Aorta (tissue), 5 donors: ENCODE results near the gene CMC1. TPM values are rescaled to one million over a fixed set of nuclear protein-coding genes. Genes with fewer than 3 reads are reported as not detected.

ENCODE experiments used
- ATAC-seq: fragments of 200-7000 bp; cut with Tn5 transposase; one replicate; pipeline ENCODE4 v1.9.1; 2022; ENCODE audit warnings: moderate library complexity; ENCODE audit not compliant: low FRiP score
- DNase-seq, 2 donors: peaks; one replicate each; pipeline ENCODE4 v3.0.0-alpha.2; 2020
- H3K27ac ChIP-seq, 2 donors: one replicate each; pipeline ENCODE4 v1.5.1; 2013; ENCODE audit warnings: low read length in 2 of 2, mild to moderate bottlenecking in 2 of 2, moderate library complexity in 2 of 2, control low read depth in 1 of 2, inconsistent platforms in 1 of 2, low read depth in 1 of 2
- H3K27me3 ChIP-seq, 2 donors: one replicate each; pipeline ENCODE4 v1.6.1; 2013; ENCODE audit warnings: control low read depth in 1 of 2, low read length in 1 of 2, mild to moderate bottlenecking in 1 of 2, moderate library complexity in 1 of 2; ENCODE audit not compliant: insufficient read depth in 2 of 2, control insufficient read depth in 1 of 2
- H3K36me3 ChIP-seq, 2 donors: one replicate each; pipeline ENCODE4 v1.6.1; 2013; ENCODE audit warnings: control low read depth in 1 of 2, low read length in 1 of 2, mild to moderate bottlenecking in 1 of 2; ENCODE audit not compliant: insufficient read depth in 2 of 2, control insufficient read depth in 1 of 2
- H3K4me1 ChIP-seq, 2 donors: one replicate each; pipeline ENCODE4 v1.6.1; 2013; ENCODE audit warnings: low read length in 2 of 2, control low read depth in 1 of 2, mild to moderate bottlenecking in 1 of 2, moderate library complexity in 1 of 2; ENCODE audit not compliant: insufficient read depth in 2 of 2, control insufficient read depth in 1 of 2
- H3K4me3 ChIP-seq, 2 donors: one replicate each; pipeline ENCODE4 v1.5.1; 2013; ENCODE audit warnings: low read length in 2 of 2, control low read depth in 1 of 2, mild to moderate bottlenecking in 1 of 2
- H3K9me3 ChIP-seq: one replicate; pipeline ENCODE4 v1.6.1; 2013; ENCODE audit warnings: mild to moderate bottlenecking, low read length; ENCODE audit not compliant: control insufficient read depth
- WGBS, 2 donors: extraction: QIAGEN DNeasy Blood & Tissue Kit; methylation state at CpG; one replicate each; pipeline ENCODE4 v1.1.7; 2013; 5-methylcytosine and 5-hydroxymethylcytosine counted together
- intact Hi-C, 2 donors: fragments of 100-400 bp; cut with DNase I; formaldehyde crosslinking; loops; one replicate each; pipeline versions ENCODE4 v1.14.2 to v1.15.0; 2022
- polyA plus RNA-seq, 2 donors: library from polyadenylated mRNA; stranded (reverse); fragments of 200-250 nt; gene quantifications; one replicate each; pipeline ENCODE4 v1.2.3, GENCODE V29; 2013
- total RNA-seq, 2 donors: library from RNA; stranded (reverse); fragmentation: NEBNext Ultra II Directional; extraction: Animal tissue kit (Norgen Biotek cat#: 25700); gene quantifications; one replicate each; pipeline ENCODE4 v1.2.1, GENCODE V29; 2021
- donor health status: healthy with polysubstance abuse.
- donor health status: Bipolar disorder and iron deficiency.
- donor health status: DM: no; HTN: no; CAD: no.
- donor health status: DM: no; HTN: no; CAD: no.
- donor health status: DM: yes; HTN: yes; CAD: no.

CMC1 gene
- total and polyA plus RNA-seq, 4 donors: 16.0 to 69.9 (median 20.1) TPM

GRCh38 chr3:28328188-28329151 is 87.1 kb downstream of the CMC1 start:
- no peaks in the 10 kb centered on the region for H3K27me3 ChIP-seq
- H3K36me3 ChIP-seq: peaks cover 0 to 2% of the 10 kb centered on the region in 2 donors
- no peak for ATAC-seq
- DNase-seq: no peak
- H3K27ac ChIP-seq: no peak overlapping the region
- intact Hi-C loops: no loop called here
- no peak overlapping the region for H3K4me3 ChIP-seq
- 78% methylated on average over 4 of the region's 4 CpGs for WGBS, 2 donors
- H3K9me3 ChIP-seq: no peaks in the 10 kb centered on the region
- H3K4me1 ChIP-seq: peaks cover 0 to 2% of the 10 kb centered on the region in 2 donors

GRCh38 chr3:28334552-28334951 is 93.1 kb downstream of the CMC1 start:
- no peaks in the 10 kb centered on the region for H3K27me3 ChIP-seq
- no peak overlapping the region for H3K27ac ChIP-seq
- peaks cover 0 to 4% of the 10 kb centered on the region in 2 donors for H3K36me3 ChIP-seq
- no peak overlapping the region for H3K4me3 ChIP-seq
- no peaks in the 10 kb centered on the region for H3K9me3 ChIP-seq
- intact Hi-C loops: no loop called here
- DNase-seq: no peak
- H3K4me1 ChIP-seq: no peaks in the 10 kb centered on the region
- no peak for ATAC-seq

- Histone ChIP-seq H3K36me3 (peaks cover 0 to 4% of the 10 kb centered on the region in 2 donors), H3K27me3 (no peaks in the 10 kb centered on the region), H3K4me1 (no peaks in the 10 kb centered on the region), H3K27ac (no peak overlapping the region), H3K9me3 (no peaks in the 10 kb centered on the region), H3K4me3 (no peak overlapping the region)
- 44 to 49% methylated on average over 2 of the region's 2 CpGs for WGBS, 2 donors
- DNase-seq: no peak
- intact Hi-C loops: no loop called here
- ATAC-seq: no peak
These were observed 93.8 kb downstream of the CMC1 start for GRCh38 chr3:28335246-28335645.

GRCh38 chr3:28337230-28337629 is 95.8 kb downstream of the CMC1 start:
- no peak overlapping the region for H3K27ac ChIP-seq
- peaks cover 0 to 4% of the 10 kb centered on the region in 2 donors for H3K36me3 ChIP-seq
- H3K9me3 ChIP-seq: no peaks in the 10 kb centered on the region
- no peak overlapping the region for H3K4me3 ChIP-seq
- intact Hi-C loops: no loop called here
- no peaks in the 10 kb centered on the region for H3K4me1 ChIP-seq
- H3K27me3 ChIP-seq: no peaks in the 10 kb centered on the region
- ATAC-seq: no peak
- DNase-seq: no peak

- Histone ChIP-seq H3K4me3 (no peak overlapping the region), H3K9me3 (no peaks in the 10 kb centered on the region), H3K36me3 (no peaks in the 10 kb centered on the region), H3K4me1 (peaks cover 0 to 2% of the 10 kb centered on the region in 2 donors), H3K27me3 (no peaks in the 10 kb centered on the region), H3K27ac (no peak overlapping the region)
- DNase-seq (no peak), ATAC-seq (no peak)
- intact Hi-C loops: no loop called here
These were observed 101.7 kb downstream of the CMC1 start for GRCh38 chr3:28343144-28343543.

- H3K36me3 ChIP-seq: no peaks in the 10 kb centered on the region
- no peaks in the 10 kb centered on the region for H3K9me3 ChIP-seq
- intact Hi-C loops: no loop called here
- ATAC-seq: no peak
- no peaks in the 10 kb centered on the region for H3K27me3 ChIP-seq
- peaks cover 0 to 2% of the 10 kb centered on the region in 2 donors for H3K4me1 ChIP-seq
- 97% methylated on average over 1 of the region's 1 CpG for WGBS, 2 donors
- H3K27ac ChIP-seq: no peak overlapping the region
- H3K4me3 ChIP-seq: no peak overlapping the region
- no peak for DNase-seq
These were observed 104.3 kb downstream of the CMC1 start for GRCh38 chr3:28345690-28346089.

GRCh38 chr3:28347374-28348264 is 106.2 kb downstream of the CMC1 start:
- ATAC-seq (peak; percentile 30), DNase-seq (no peak)
- Histone ChIP-seq H3K4me1 (peaks cover 0 to 2% of the 10 kb centered on the region in 2 donors), H3K27me3 (no peaks in the 10 kb centered on the region), H3K27ac (peak overlapping the region; percentile 88 to 97), H3K36me3 (peaks cover 0 to 2% of the 10 kb centered on the region in 2 donors), H3K4me3 (peak overlapping the region; percentile 68 to 77), H3K9me3 (peaks cover 2% of the 10 kb centered on the region)
- WGBS, 2 donors: 27 to 28% methylated on average over 16 of the region's 16 CpGs
- intact Hi-C loops: no loop called here

GRCh38 chr3:28348265-28348628 is 106.8 kb downstream of the CMC1 start:
- Histone ChIP-seq H3K9me3 (peaks cover 2% of the 10 kb centered on the region), H3K36me3 (peaks cover 0 to 2% of the 10 kb centered on the region in 2 donors), H3K27ac (peak overlapping the region; percentile 88 to 97), H3K4me3 (peak overlapping the region; percentile 68 to 77), H3K4me1 (peaks cover 0 to 2% of the 10 kb centered on the region in 2 donors), H3K27me3 (no peaks in the 10 kb centered on the region)
- intact Hi-C loops: no loop called here
- DNase-seq (no peak), ATAC-seq (peak; percentile 93)
- 0 to 1% methylated on average over 15 to 16 of the region's 16 CpGs for WGBS, 2 donors
